HepG2 (cell line): ENCODE results near the gene CD302. TPM values are rescaled to one million over a fixed set of nuclear protein-coding genes. Genes with fewer than 3 reads are reported as not detected.
A peak's percentile ranks its signal among the peaks of the same experiment; 100 is the strongest.
"Not testable (repeated sequence)": the region's sequence is repeated elsewhere in the genome, so short reads cannot be mapped to it uniquely, and the experiment has no call there.

Source experiments
- ATAC-seq: fragments of 200-7000 bp; cut with Tn5 transposase; 3 replicates; pipeline ENCODE4 v1.9.1; 2020; ENCODE audit warnings: mild to moderate bottlenecking, moderate library complexity
- BruUV-seq: library from RNA; stranded (reverse); fragments of 400-500 nt; replicated peaks from 2 replicates; lab custom pipeline; 2021; lab: Mats Ljungman, UMichigan
- CTCF ChIA-PET: fragments of 300-600 bp; formaldehyde crosslinking; extraction: SDS; loops from one replicate; lab custom pipeline; 2021; ENCODE audit warnings: low total read pairs, inconsistent platforms, low intra/inter-chr PET ratio; lab: Yijun Ruan, JAX
- POLR2A ChIA-PET: fragments of 350-600 bp; sonication (Branson Sonifier 250); formaldehyde crosslinking; loops from one replicate; lab custom pipeline; 2020; ENCODE audit warnings: antibody characterized with exemption, inconsistent platforms; lab: Yijun Ruan, JAX
- DNase-seq: peaks from one replicate; pipeline ENCODE4 v3.0.0-alpha.2; 2015; ENCODE audit warnings: low spot score
- FAIRE-seq: peaks from 3 replicates; lab custom pipeline; 2011; peaks lifted over from hg19 to GRCh38; lab: Jason Lieb, UNC
- H2AFZ ChIP-seq: one replicate; pipeline ENCODE4 v1.6.1; 2011; ENCODE audit warnings: low read length, inconsistent platforms
- H3K27ac ChIP-seq: fragments of 300-600 bp; 3 replicates; pipeline ENCODE4 v1.8.0; 2011; ENCODE audit warnings: mixed run types, mild to moderate bottlenecking, mixed read lengths, low read length, inconsistent platforms; ENCODE audit not compliant: insufficient read depth; ENCODE audit errors: extremely low read length
- H3K27me3 ChIP-seq, 2 experiments: fragments of 200-600 bp in 1 of 2; 2 replicates in 1 of 2; 3 replicates in 1 of 2; pipeline versions ENCODE4 v1.6.0 to v1.8.0; 2011; ENCODE audit warnings: low read length in 2 of 2, mild to moderate bottlenecking in 2 of 2, moderate library complexity in 2 of 2, inconsistent platforms in 1 of 2; ENCODE audit not compliant: insufficient read depth in 2 of 2, control insufficient read depth in 1 of 2
- H3K36me3 ChIP-seq, 2 experiments: fragments of 200-600 bp in 1 of 2; replicated peaks in 1 of 2; 2 replicates in 1 of 2; 3 replicates in 1 of 2; pipeline versions ENCODE4 v1.5.1 to v1.8.0; 2011; ENCODE audit warnings: low read length in 2 of 2, inconsistent platforms in 1 of 2; ENCODE audit not compliant: insufficient read depth in 2 of 2, control insufficient read depth in 1 of 2
- H3K4me1 ChIP-seq: 2 replicates; pipeline ENCODE4 v1.5.1; 2012; ENCODE audit warnings: low read length, inconsistent platforms; ENCODE audit not compliant: insufficient read depth
- H3K4me2 ChIP-seq: 2 replicates; pipeline ENCODE4 v1.6.0; 2011; ENCODE audit warnings: low read depth, low read length, inconsistent platforms
- H3K4me3 ChIP-seq, 3 experiments: fragments of 200-600 bp in 1 of 3; sonication (generic), shearing (Covaris generic) in 1 of 3; replicated peaks in 1 of 3; 2 replicates each; pipeline ENCODE4 v1.5.1; 2011 to 2016; ENCODE audit warnings: low read length in 3 of 3, inconsistent platforms in 2 of 3, low read depth in 2 of 3, mild to moderate bottlenecking in 2 of 3, control low read depth in 1 of 3, mixed read lengths in 1 of 3; ENCODE audit not compliant: insufficient read depth in 1 of 3
- H3K79me2 ChIP-seq: one replicate; pipeline ENCODE4 v1.6.1; 2011; ENCODE audit warnings: low read length, inconsistent platforms; ENCODE audit not compliant: insufficient read depth
- H3K9ac ChIP-seq: 2 replicates; pipeline ENCODE4 v1.6.0; 2011; ENCODE audit warnings: mild to moderate bottlenecking, low read depth, low read length, inconsistent platforms; ENCODE audit not compliant: insufficient read depth
- H3K9me3 ChIP-seq: 2 replicates; pipeline ENCODE4 v1.5.1; 2012; ENCODE audit warnings: mild to moderate bottlenecking, low read length
- H4K20me1 ChIP-seq: 2 replicates; pipeline ENCODE4 v1.6.0; 2011; ENCODE audit warnings: inconsistent platforms, mild to moderate bottlenecking, low read length, moderate library complexity; ENCODE audit not compliant: insufficient read depth
- FOXP4 ChIP-seq: sonication (generic); formaldehyde crosslinking; IDR thresholded peaks from 2 replicates; pipeline ENCODE4 v1.4.0; 2020; ENCODE audit warnings: missing genetic modification reagents
- HDAC2 ChIP-seq: sonication (generic); formaldehyde crosslinking; IDR thresholded peaks from 2 replicates; pipeline ENCODE4 v1.4.0; 2020; ENCODE audit warnings: missing genetic modification reagents
- HMGXB4 ChIP-seq, 2 experiments: sonication (generic) in 1 of 2; formaldehyde crosslinking in 1 of 2; IDR thresholded peaks; 2 replicates each; pipeline versions ENCODE4 v1.4.0 to v1.6.1; 2018 to 2020; ENCODE audit warnings: missing genetic modification reagents in 2 of 2, borderline replicate concordance in 1 of 2, low read depth in 1 of 2, mild to moderate bottlenecking in 1 of 2, missing biosample characterization in 1 of 2
- KDM2A ChIP-seq: sonication (generic); formaldehyde crosslinking; IDR thresholded peaks from 2 replicates; pipeline ENCODE4 v1.4.0; 2020; ENCODE audit warnings: low read depth, missing genetic modification reagents, borderline replicate concordance
- RXRB ChIP-seq: IDR thresholded peaks from 2 replicates; pipeline ENCODE4 v1.6.1; 2016; ENCODE audit warnings: borderline replicate concordance, missing genetic modification reagents, missing compliant biosample characterization
- YEATS2 ChIP-seq: sonication (generic); formaldehyde crosslinking; IDR thresholded peaks from 2 replicates; pipeline ENCODE4 v1.4.0; 2020; ENCODE audit warnings: missing genetic modification reagents, borderline replicate concordance
- YY1 ChIP-seq: IDR thresholded peaks from 2 replicates; pipeline ENCODE4 v1.6.1; 2011; ENCODE audit warnings: low read length, low read depth, moderate library complexity, mild to moderate bottlenecking; ENCODE audit not compliant: insufficient read depth, insufficient replicate concordance
- ZNF350 ChIP-seq: sonication (generic); formaldehyde crosslinking; IDR thresholded peaks from 2 replicates; pipeline ENCODE4 v1.4.0; 2020; ENCODE audit warnings: mild to moderate bottlenecking, low read depth, missing genetic modification reagents, borderline replicate concordance
- ZNF570 ChIP-seq: sonication (generic); formaldehyde crosslinking; IDR thresholded peaks from 2 replicates; pipeline ENCODE4 v1.4.0; 2020; ENCODE audit warnings: mild to moderate bottlenecking, missing genetic modification reagents, borderline replicate concordance
- ZNF687 ChIP-seq: sonication (generic); formaldehyde crosslinking; IDR thresholded peaks from 2 replicates; pipeline ENCODE4 v1.5.1; 2020; ENCODE audit warnings: mild to moderate bottlenecking, missing genetic modification reagents, moderate library complexity
- ZNF781 ChIP-seq: sonication (generic); formaldehyde crosslinking; IDR thresholded peaks from 2 replicates; pipeline ENCODE4 v1.5.1; 2020; ENCODE audit warnings: borderline replicate concordance, mild to moderate bottlenecking, missing genetic modification reagents; ENCODE audit errors: not compliant biosample characterization
- ZNF839 ChIP-seq: sonication (generic); formaldehyde crosslinking; IDR thresholded peaks from 2 replicates; pipeline ENCODE4 v1.4.0; 2020; ENCODE audit warnings: missing genetic modification reagents, mild to moderate bottlenecking, borderline replicate concordance
- WGBS: methylation state at CpG from one replicate; pipeline ENCODE4 v1.1.6; 2017; ENCODE audit warnings: low lambda C conversion rate; 5-methylcytosine and 5-hydroxymethylcytosine counted together
- in situ Hi-C: cut with HindIII; loops from 2 replicates; pipeline ENCODE4 v1.10.0; 2017; ENCODE audit warnings: low pct_unique_long_range_greater_than_20kb; ENCODE audit not compliant: extremely low pct_ligation_motif_present
- intact Hi-C: fragments of 100-400 bp; cut with micrococcal nuclease; formaldehyde crosslinking; loops from one replicate; pipeline ENCODE4 v1.10.0; 2022; ENCODE audit not compliant: unreplicated experiment
- polyA plus RNA-seq, 8 experiments: library from polyadenylated mRNA; depleted of rRNA in 3 of 8; stranded (reverse) in 7 of 8; unstranded in 1 of 8; fragments of >200 nt; fragmentation: Illumina TruSeq in 4 of 8; extraction: Trizol in 4 of 8; gene quantifications; 2 replicates each; pipeline versions ENCODE4 v1.2.1 to v1.2.3, GENCODE V29; 2011 to 2016; ENCODE audit warnings: low read depth in 4 of 8, missing spikeins in 1 of 8, mixed read lengths in 1 of 8; ENCODE audit not compliant: insufficient read depth in 1 of 8
- total RNA-seq, 5 experiments: library from RNA; depleted of rRNA; stranded (reverse); fragments of >200 nt; fragmentation: Illumina TruSeq; extraction: Trizol; gene quantifications; 2 replicates each; pipeline ENCODE4 v1.2.3, GENCODE V29; 2016; ENCODE audit warnings: low read depth in 1 of 5

CD302 gene
- total and polyA plus RNA-seq, 2 of the 13 experiments (the other 11 are each of a cell fraction or from before 2014, with no cell fraction given) = 8.0 to 15.6 TPM

GRCh38 chr2:159822478-159822833 lies 24.4 kb upstream of the CD302 start (continued):
- TF ChIP-seq YEATS2 (CRISPR knock-in tag) = 0 out of 2 replicates have a peak, but pooled peaks have one; percentile 15
- TF ChIP-seq ZNF350 (CRISPR knock-in tag) = peak; percentile 84
- 0 out of 2 replicates have a peak, but pooled peaks have one; percentile 14 for TF ChIP-seq ZNF570
- TF ChIP-seq ZNF839 (CRISPR knock-in tag) = 0 out of 2 replicates have a peak, but pooled peaks have one; percentile 58

- WGBS = 3% methylated on average over 11 of the region's 11 CpGs
- H2AFZ ChIP-seq = peak overlapping the region; percentile 66
- peak overlapping the region; percentile 54 to 66 (median 56); a peak in 5 of 6 replicates for H3K4me3 ChIP-seq
- peak; percentile 59 for DNase-seq
- H3K9me3 ChIP-seq, H3K9ac ChIP-seq, H3K79me2 ChIP-seq, CTCF ChIA-PET, H3K27me3 ChIP-seq, H3K36me3 ChIP-seq, in situ Hi-C loops, H4K20me1 ChIP-seq, H3K27ac ChIP-seq, BruUV-seq: not testable (repeated sequence)
- intact Hi-C loops = loop anchor here (1.0 kb wide), 1 partner anchor 84 kb away; no protein-coding TSS in a partner anchor
- peak; percentile 72 for FAIRE-seq
- ATAC-seq = peak; percentile 99
- POLR2A ChIA-PET = interaction anchor here (1.2 kb wide), 1 partner anchor 84 kb away, joined by 3 read pairs; no protein-coding TSS in a partner anchor
- H3K4me1 ChIP-seq = peaks cover 14% of the 10 kb centered on the region
- peak overlapping the region; percentile 89 for H3K4me2 ChIP-seq
- TF ChIP-seq HDAC2 (CRISPR knock-in tag) = peak; percentile 71
- 0 out of 2 replicates have a peak, but pooled peaks have one; percentile 15 for TF ChIP-seq RXRB (CRISPR knock-in tag)
- TF ChIP-seq FOXP4 = 0 out of 2 replicates have a peak, but pooled peaks have one; percentile 12
- peak; percentile 51 for TF ChIP-seq ZNF781 (CRISPR knock-in tag)
- TF ChIP-seq ZNF687 (CRISPR knock-in tag) = peak; percentile 60
- TF ChIP-seq KDM2A (CRISPR knock-in tag) = peak; percentile 61
- TF ChIP-seq HMGXB4 (CRISPR knock-in tag; IDR thresholded peaks at IDR 0.05; ENCODE audit: borderline replicate concordance in 1 of 2, low read depth in 1 of 2) = peak in 1 of 2 experiments; percentile 40; a peak in 1 of 4 replicates
- peak; percentile 90 for TF ChIP-seq YY1
Observed at GRCh38 chr2:159821775-159822477, 23.9 kb upstream of the CD302 start.
